WTC11 (cell line): ENCODE data around the gene TTC28. TPM values are rescaled to one million over a fixed set of nuclear protein-coding genes. Genes with fewer than 3 reads are reported as not detected.

Experiments
- ATAC-seq: fragments of 200-7000 bp; cut with Tn5 transposase; 2 replicates; pipeline ENCODE4 v1.10.0; 2021; ENCODE audit warnings: mild to moderate bottlenecking, moderate library complexity
- CTCF ChIA-PET: fragments of 300-600 bp; sonication (Branson Sonifier 250); formaldehyde crosslinking; loops from one replicate; lab custom pipeline; 2021; ENCODE audit warnings: antibody characterized with exemption; lab: Charles Lee
- POLR2A ChIA-PET: fragments of 350-600 bp; sonication (Branson Sonifier 250); formaldehyde crosslinking; loops from one replicate; lab custom pipeline; 2021; ENCODE audit warnings: antibody characterized with exemption; lab: Charles Lee
- DNase-seq: peaks from one replicate; pipeline ENCODE4 v3.0.0; 2021; ENCODE audit warnings: low spot score
- H3K27ac Mint-ChIP-seq: 2 replicates; pipeline ENCODE4 v1.8.0; 2021; ENCODE audit warnings: mixed read lengths
- H3K27me3 Mint-ChIP-seq: 2 replicates; pipeline ENCODE4 v1.8.0; 2021; ENCODE audit warnings: low read depth, mild to moderate bottlenecking, moderate library complexity, mixed read lengths
- H3K36me3 Mint-ChIP-seq: 2 replicates; pipeline ENCODE4 v1.8.0; 2021; ENCODE audit warnings: mixed read lengths
- H3K4me1 Mint-ChIP-seq: 2 replicates; pipeline ENCODE4 v1.8.0; 2022; ENCODE audit warnings: mixed read lengths
- H3K4me3 Mint-ChIP-seq: 2 replicates; pipeline ENCODE4 v1.8.0; 2021; ENCODE audit warnings: mild to moderate bottlenecking, moderate library complexity, mixed read lengths
- H3K9me3 Mint-ChIP-seq: 2 replicates; pipeline ENCODE4 v1.8.0; 2021; ENCODE audit warnings: mixed read lengths
- CREB1 ChIP-seq: sonication (generic); formaldehyde crosslinking; IDR thresholded peaks from 2 replicates; pipeline ENCODE4 v1.8.0; 2023; ENCODE audit warnings: mild to moderate bottlenecking, missing genetic modification reagents
- ELF4 ChIP-seq: sonication (generic); formaldehyde crosslinking; IDR thresholded peaks from 2 replicates; pipeline ENCODE4 v1.8.1; 2022; ENCODE audit warnings: low read depth, mild to moderate bottlenecking, moderate library complexity, missing genetic modification reagents
- EMX1 ChIP-seq: fragments of 250-450 bp; sonication (Bioruptor Pico); IDR thresholded peaks from 2 replicates; pipeline ENCODE4 v1.8.0; 2021; ENCODE audit warnings: mild to moderate bottlenecking
- ETV6 ChIP-seq: sonication (generic); formaldehyde crosslinking; IDR thresholded peaks from 2 replicates; pipeline ENCODE4 v1.8.1; 2022; ENCODE audit warnings: mild to moderate bottlenecking, missing genetic modification reagents
- FOXJ3 ChIP-seq: sonication (generic); formaldehyde crosslinking; IDR thresholded peaks from 2 replicates; pipeline ENCODE4 v1.9.0; 2021; ENCODE audit warnings: missing genetic modification reagents, mild to moderate bottlenecking, borderline replicate concordance
- GABPB1 ChIP-seq: sonication (generic); formaldehyde crosslinking; IDR thresholded peaks from 2 replicates; pipeline ENCODE4 v1.8.1; 2023; ENCODE audit warnings: mild to moderate bottlenecking, missing genetic modification reagents
- HMGA2 ChIP-seq: fragments of 250-450 bp; sonication (Bioruptor Pico); IDR thresholded peaks from 2 replicates; pipeline ENCODE4 v1.4.0; 2021; ENCODE audit warnings: mild to moderate bottlenecking, moderate library complexity
- IRF2 ChIP-seq: sonication (generic); formaldehyde crosslinking; IDR thresholded peaks from 2 replicates; pipeline ENCODE4 v1.8.0; 2022; ENCODE audit warnings: low read depth, missing genetic modification reagents, borderline replicate concordance
- JUN ChIP-seq: sonication (generic); formaldehyde crosslinking; IDR thresholded peaks from 2 replicates; pipeline ENCODE4 v1.8.0; 2023; ENCODE audit warnings: mild to moderate bottlenecking, missing genetic modification reagents
- MXD4 ChIP-seq: fragments of 250-450 bp; sonication (Bioruptor Pico); IDR thresholded peaks from 2 replicates; pipeline ENCODE4 v1.8.0; 2021; ENCODE audit warnings: mild to moderate bottlenecking, moderate library complexity, borderline replicate concordance
- NR2C2 ChIP-seq: sonication (generic); formaldehyde crosslinking; IDR thresholded peaks from 2 replicates; pipeline ENCODE4 v1.8.0; 2022; ENCODE audit warnings: mild to moderate bottlenecking, missing genetic modification reagents
- RORB ChIP-seq: fragments of 250-450 bp; sonication (Bioruptor Pico); IDR thresholded peaks from 2 replicates; pipeline ENCODE4 v1.9.0; 2021; ENCODE audit warnings: mild to moderate bottlenecking
- SMAD4 ChIP-seq: sonication (generic); formaldehyde crosslinking; IDR thresholded peaks from 2 replicates; pipeline ENCODE4 v1.8.0; 2022; ENCODE audit warnings: mild to moderate bottlenecking, missing genetic modification reagents
- SP1 ChIP-seq: sonication (generic); formaldehyde crosslinking; conservative IDR thresholded peaks from 2 replicates; pipeline ENCODE4 v1.8.1; 2022; ENCODE audit warnings: missing genetic modification reagents
- TEAD4 ChIP-seq: sonication (generic); formaldehyde crosslinking; IDR thresholded peaks from 2 replicates; pipeline ENCODE4 v1.8.0; 2022; ENCODE audit warnings: mild to moderate bottlenecking, missing genetic modification reagents
- TP53 ChIP-seq: sonication (generic); formaldehyde crosslinking; IDR thresholded peaks from 2 replicates; pipeline ENCODE4 v1.8.1; 2023; ENCODE audit warnings: mild to moderate bottlenecking, missing genetic modification reagents
- ZNF396 ChIP-seq: fragments of 250-450 bp; sonication (Bioruptor Pico); IDR thresholded peaks from 2 replicates; pipeline ENCODE4 v1.8.0; 2021; ENCODE audit warnings: mild to moderate bottlenecking, moderate library complexity, borderline replicate concordance
- ZNF416 ChIP-seq: fragments of 250-450 bp; sonication (Bioruptor Pico); IDR thresholded peaks from 2 replicates; pipeline ENCODE4 v1.9.0; 2021; ENCODE audit warnings: mild to moderate bottlenecking, inconsistent platforms
- ZNF671 ChIP-seq: fragments of 250-450 bp; sonication (Bioruptor Pico); IDR thresholded peaks from 2 replicates; pipeline ENCODE4 v1.8.0; 2021; ENCODE audit warnings: mild to moderate bottlenecking
- total RNA-seq: library from RNA; stranded (reverse); gene quantifications from 3 replicates; pipeline ENCODE4 v1.2.3, GENCODE V29; 2021
- TF ChIP-seq, protein P1 (sequence below): sonication (generic); formaldehyde crosslinking; IDR thresholded peaks from 2 replicates; pipeline ENCODE4 v1.8.1; 2023; ENCODE audit warnings: mild to moderate bottlenecking, missing genetic modification reagents, moderate library complexity
- TF ChIP-seq, protein P2 (sequence below): fragments of 250-450 bp; sonication (Bioruptor Pico); IDR thresholded peaks from 2 replicates; pipeline ENCODE4 v1.8.0; 2021; ENCODE audit warnings: mild to moderate bottlenecking
- TF ChIP-seq, protein P3 (sequence below): sonication (generic); formaldehyde crosslinking; IDR thresholded peaks from 2 replicates; pipeline ENCODE4 v1.8.1; 2023; ENCODE audit warnings: mild to moderate bottlenecking, moderate library complexity, missing genetic modification reagents
- TF ChIP-seq, protein P4 (sequence below): sonication (generic); formaldehyde crosslinking; IDR thresholded peaks from 2 replicates; pipeline ENCODE4 v1.8.1; 2022; ENCODE audit warnings: low read depth, missing genetic modification reagents, borderline replicate concordance
- TF ChIP-seq, protein P5 (sequence below): sonication (generic); formaldehyde crosslinking; IDR thresholded peaks from 2 replicates; pipeline ENCODE4 v1.8.0; 2022; ENCODE audit warnings: mild to moderate bottlenecking, missing genetic modification reagents
- TF ChIP-seq, protein P6 (sequence below): fragments of 200-600 bp; IDR thresholded peaks from 2 replicates; pipeline ENCODE4 v1.8.0; 2022; ENCODE audit warnings: antibody characterized with exemption
- TF ChIP-seq, protein P7 (sequence below): fragments of 250-450 bp; sonication (Bioruptor Pico); IDR thresholded peaks from 2 replicates; pipeline ENCODE4 v2.1.2; 2022; ENCODE audit warnings: mild to moderate bottlenecking, moderate library complexity

Gene TTC28
- total RNA-seq, 1 experiment from 2014 or later, result 13.0 TPM

DNA sequence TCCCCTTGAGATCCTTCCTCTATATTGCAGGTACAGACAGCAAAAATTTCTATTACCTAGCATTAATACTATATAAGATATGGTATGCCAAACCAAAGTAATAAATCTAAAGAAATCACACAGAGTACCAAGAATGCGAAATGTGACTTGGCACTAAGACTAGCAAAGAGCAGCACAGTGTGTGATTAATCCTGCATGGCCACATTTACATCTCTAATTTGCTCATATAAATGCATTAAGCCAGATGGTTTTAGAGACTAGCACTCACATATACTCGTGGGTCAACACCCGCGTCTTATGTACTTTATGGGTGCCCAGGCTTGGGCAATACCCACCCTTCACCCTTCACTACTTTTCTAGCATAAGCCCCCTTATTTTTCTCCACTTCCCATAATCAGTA, 213.2 kb downstream of the TTC28 start:
- Mint-ChIP-seq H3K4me3 (no peak overlapping the region), H3K4me1 (peaks cover 7% of the 10 kb centered on the region; the same call in 1 of the 2 replicates), H3K27me3 (no peaks in the 10 kb centered on the region), H3K36me3 (no peaks in the 10 kb centered on the region), H3K9me3 (peaks cover 7% of the 10 kb centered on the region), H3K27ac (no peak overlapping the region)
- ChIA-PET CTCF (no interaction called here), POLR2A (no interaction called here)
- TF ChIP-seq SP1 (CRISPR knock-in tag) (no peak), ZNF396 (CRISPR knock-in tag) (no peak), MXD4 (CRISPR knock-in tag) (no peak), EMX1 (CRISPR knock-in tag) (no peak), ETV6 (CRISPR knock-in tag) (no peak), HMGA2 (CRISPR knock-in tag) (no peak), ZNF416 (CRISPR knock-in tag) (no peak), FOXJ3 (no peak), CREB1 (CRISPR knock-in tag) (no peak)
- TF ChIP-seq, protein P1, sequence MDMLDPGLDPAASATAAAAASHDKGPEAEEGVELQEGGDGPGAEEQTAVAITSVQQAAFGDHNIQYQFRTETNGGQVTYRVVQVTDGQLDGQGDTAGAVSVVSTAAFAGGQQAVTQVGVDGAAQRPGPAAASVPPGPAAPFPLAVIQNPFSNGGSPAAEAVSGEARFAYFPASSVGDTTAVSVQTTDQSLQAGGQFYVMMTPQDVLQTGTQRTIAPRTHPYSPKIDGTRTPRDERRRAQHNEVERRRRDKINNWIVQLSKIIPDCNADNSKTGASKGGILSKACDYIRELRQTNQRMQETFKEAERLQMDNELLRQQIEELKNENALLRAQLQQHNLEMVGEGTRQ (CRISPR knock-in tag), result no peak
- TF ChIP-seq, protein P2, sequence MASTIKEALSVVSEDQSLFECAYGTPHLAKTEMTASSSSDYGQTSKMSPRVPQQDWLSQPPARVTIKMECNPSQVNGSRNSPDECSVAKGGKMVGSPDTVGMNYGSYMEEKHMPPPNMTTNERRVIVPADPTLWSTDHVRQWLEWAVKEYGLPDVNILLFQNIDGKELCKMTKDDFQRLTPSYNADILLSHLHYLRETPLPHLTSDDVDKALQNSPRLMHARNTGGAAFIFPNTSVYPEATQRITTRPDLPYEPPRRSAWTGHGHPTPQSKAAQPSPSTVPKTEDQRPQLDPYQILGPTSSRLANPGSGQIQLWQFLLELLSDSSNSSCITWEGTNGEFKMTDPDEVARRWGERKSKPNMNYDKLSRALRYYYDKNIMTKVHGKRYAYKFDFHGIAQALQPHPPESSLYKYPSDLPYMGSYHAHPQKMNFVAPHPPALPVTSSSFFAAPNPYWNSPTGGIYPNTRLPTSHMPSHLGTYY (CRISPR knock-in tag), result no peak
- no peak for DNase-seq
- ATAC-seq, result no peak

DNA sequence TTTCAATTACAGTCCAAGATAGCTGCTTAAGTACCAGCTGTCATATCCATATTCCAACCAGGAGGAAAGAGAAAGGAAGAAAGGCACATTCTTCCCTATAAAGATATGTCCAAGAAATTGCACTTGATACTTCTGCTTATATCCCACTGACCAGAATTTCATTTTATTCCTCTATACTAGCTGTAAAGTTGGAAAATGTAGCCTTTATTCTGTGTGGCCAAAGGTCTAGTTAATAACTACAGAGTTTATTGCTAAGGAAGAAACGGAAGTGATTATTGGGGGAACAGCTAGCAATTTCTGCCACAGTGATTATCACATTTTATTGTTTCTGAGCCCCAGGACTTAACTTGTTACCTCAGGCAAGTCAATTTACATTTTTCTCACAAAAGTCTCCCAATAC, 213.8 kb downstream of the TTC28 start:
- Mint-ChIP-seq H3K4me3 (no peak overlapping the region), H3K9me3 (peaks cover 7% of the 10 kb centered on the region), H3K36me3 (no peaks in the 10 kb centered on the region), H3K27me3 (no peaks in the 10 kb centered on the region), H3K4me1 (peaks cover 7% of the 10 kb centered on the region; the same call in 1 of the 2 replicates), H3K27ac (no peak overlapping the region)
- DNase-seq, result no peak
- ChIA-PET POLR2A (no interaction called here), CTCF (no interaction called here)
- TF ChIP-seq GABPB1 (CRISPR knock-in tag), result no peak
- TF ChIP-seq JUN (CRISPR knock-in tag), result no peak
- no peak for TF ChIP-seq TP53 (CRISPR knock-in tag)
- no peak for TF ChIP-seq NR2C2 (CRISPR knock-in tag)
- TF ChIP-seq, protein P3, sequence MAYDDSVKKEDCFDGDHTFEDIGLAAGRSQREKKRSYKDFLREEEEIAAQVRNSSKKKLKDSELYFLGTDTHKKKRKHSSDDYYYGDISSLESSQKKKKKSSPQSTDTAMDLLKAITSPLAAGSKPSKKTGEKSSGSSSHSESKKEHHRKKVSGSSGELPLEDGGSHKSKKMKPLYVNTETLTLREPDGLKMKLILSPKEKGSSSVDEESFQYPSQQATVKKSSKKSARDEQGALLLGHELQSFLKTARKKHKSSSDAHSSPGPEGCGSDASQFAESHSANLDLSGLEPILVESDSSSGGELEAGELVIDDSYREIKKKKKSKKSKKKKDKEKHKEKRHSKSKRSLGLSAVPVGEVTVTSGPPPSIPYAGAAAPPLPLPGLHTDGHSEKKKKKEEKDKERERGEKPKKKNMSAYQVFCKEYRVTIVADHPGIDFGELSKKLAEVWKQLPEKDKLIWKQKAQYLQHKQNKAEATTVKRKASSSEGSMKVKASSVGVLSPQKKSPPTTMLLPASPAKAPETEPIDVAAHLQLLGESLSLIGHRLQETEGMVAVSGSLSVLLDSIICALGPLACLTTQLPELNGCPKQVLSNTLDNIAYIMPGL (CRISPR knock-in tag), result no peak
- TF ChIP-seq, protein P4, sequence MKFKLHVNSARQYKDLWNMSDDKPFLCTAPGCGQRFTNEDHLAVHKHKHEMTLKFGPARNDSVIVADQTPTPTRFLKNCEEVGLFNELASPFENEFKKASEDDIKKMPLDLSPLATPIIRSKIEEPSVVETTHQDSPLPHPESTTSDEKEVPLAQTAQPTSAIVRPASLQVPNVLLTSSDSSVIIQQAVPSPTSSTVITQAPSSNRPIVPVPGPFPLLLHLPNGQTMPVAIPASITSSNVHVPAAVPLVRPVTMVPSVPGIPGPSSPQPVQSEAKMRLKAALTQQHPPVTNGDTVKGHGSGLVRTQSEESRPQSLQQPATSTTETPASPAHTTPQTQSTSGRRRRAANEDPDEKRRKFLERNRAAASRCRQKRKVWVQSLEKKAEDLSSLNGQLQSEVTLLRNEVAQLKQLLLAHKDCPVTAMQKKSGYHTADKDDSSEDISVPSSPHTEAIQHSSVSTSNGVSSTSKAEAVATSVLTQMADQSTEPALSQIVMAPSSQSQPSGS, result no peak
- TF ChIP-seq, protein P5, sequence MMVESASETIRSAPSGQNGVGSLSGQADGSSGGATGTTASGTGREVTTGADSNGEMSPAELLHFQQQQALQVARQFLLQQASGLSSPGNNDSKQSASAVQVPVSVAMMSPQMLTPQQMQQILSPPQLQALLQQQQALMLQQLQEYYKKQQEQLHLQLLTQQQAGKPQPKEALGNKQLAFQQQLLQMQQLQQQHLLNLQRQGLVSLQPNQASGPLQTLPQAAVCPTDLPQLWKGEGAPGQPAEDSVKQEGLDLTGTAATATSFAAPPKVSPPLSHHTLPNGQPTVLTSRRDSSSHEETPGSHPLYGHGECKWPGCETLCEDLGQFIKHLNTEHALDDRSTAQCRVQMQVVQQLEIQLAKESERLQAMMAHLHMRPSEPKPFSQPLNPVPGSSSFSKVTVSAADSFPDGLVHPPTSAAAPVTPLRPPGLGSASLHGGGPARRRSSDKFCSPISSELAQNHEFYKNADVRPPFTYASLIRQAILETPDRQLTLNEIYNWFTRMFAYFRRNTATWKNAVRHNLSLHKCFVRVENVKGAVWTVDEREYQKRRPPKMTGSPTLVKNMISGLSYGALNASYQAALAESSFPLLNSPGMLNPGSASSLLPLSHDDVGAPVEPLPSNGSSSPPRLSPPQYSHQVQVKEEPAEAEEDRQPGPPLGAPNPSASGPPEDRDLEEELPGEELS (CRISPR knock-in tag), result no peak
- TF ChIP-seq, protein P6, sequence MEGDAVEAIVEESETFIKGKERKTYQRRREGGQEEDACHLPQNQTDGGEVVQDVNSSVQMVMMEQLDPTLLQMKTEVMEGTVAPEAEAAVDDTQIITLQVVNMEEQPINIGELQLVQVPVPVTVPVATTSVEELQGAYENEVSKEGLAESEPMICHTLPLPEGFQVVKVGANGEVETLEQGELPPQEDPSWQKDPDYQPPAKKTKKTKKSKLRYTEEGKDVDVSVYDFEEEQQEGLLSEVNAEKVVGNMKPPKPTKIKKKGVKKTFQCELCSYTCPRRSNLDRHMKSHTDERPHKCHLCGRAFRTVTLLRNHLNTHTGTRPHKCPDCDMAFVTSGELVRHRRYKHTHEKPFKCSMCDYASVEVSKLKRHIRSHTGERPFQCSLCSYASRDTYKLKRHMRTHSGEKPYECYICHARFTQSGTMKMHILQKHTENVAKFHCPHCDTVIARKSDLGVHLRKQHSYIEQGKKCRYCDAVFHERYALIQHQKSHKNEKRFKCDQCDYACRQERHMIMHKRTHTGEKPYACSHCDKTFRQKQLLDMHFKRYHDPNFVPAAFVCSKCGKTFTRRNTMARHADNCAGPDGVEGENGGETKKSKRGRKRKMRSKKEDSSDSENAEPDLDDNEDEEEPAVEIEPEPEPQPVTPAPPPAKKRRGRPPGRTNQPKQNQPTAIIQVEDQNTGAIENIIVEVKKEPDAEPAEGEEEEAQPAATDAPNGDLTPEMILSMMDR, result no peak
- TF ChIP-seq TEAD4 (CRISPR knock-in tag), result no peak
- TF ChIP-seq IRF2 (CRISPR knock-in tag), result no peak
- TF ChIP-seq ZNF671 (CRISPR knock-in tag), result no peak
- TF ChIP-seq, protein P7, sequence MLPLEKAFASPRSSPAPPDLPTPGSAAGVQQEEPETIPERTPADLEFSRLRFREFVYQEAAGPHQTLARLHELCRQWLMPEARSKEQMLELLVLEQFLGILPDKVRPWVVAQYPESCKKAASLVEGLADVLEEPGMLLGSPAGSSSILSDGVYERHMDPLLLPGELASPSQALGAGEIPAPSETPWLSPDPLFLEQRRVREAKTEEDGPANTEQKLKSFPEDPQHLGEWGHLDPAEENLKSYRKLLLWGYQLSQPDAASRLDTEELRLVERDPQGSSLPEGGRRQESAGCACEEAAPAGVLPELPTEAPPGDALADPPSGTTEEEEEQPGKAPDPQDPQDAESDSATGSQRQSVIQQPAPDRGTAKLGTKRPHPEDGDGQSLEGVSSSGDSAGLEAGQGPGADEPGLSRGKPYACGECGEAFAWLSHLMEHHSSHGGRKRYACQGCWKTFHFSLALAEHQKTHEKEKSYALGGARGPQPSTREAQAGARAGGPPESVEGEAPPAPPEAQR (CRISPR knock-in tag), result no peak
- TF ChIP-seq SMAD4 (CRISPR knock-in tag), result no peak
- TF ChIP-seq RORB (CRISPR knock-in tag), result no peak
- TF ChIP-seq ELF4, result no peak
- no peak for ATAC-seq
